ENCODE data around the gene MMP24. TPM values are rescaled to one million over a fixed set of nuclear protein-coding genes. Genes with fewer than 3 reads are reported as not detected.
"Not testable (repeated sequence)": the region's sequence is repeated elsewhere in the genome, so short reads cannot be mapped to it uniquely, and the experiment has no call there.

Gene MMP24
- under 1 TPM; 0.10 to 0.32 (median 0.24) TPM for total RNA-seq
- polyA plus RNA-seq, result under 1 TPM; 0.11 to 0.13 (median 0.12) TPM
- long read RNA-seq, donor 1, result 0 reads
- long read RNA-seq, donor 2, partial matches to known transcripts, result 48 of 138 reads
- long read RNA-seq, donor 2, other reads (novel, unspliced or antisense), result 90 of 138 reads

- intact Hi-C loops (cut with DNase I; ENCODE audit: low total_unique reads), result no loop called here
- peaks cover 0 to 15% (median 0%) of the 10 kb centered on the region in 6 donors for H3K36me3 ChIP-seq
- WGBS, 5 donors, result 1 to 7% (median 3%) methylated on average over 16 to 67 of the region's 70 CpGs
- no peak for DNase-seq
- TF ChIP-seq POLR2AphosphoS5 (IDR thresholded peaks at IDR 0.05) (no peak), CTCF (IDR thresholded peaks at IDR 0.05 in 8 of 11, conservative IDR thresholded peaks at IDR 0.05 in 3 of 11) (no peak)
- peaks cover 0 to 20% (median 2%) of the 10 kb centered on the region in 6 donors for H3K4me1 ChIP-seq
- H3K27ac ChIP-seq, result no peak within 1 kb of the TSS
- H3K4me3 ChIP-seq, result peak within 1 kb of the TSS in 4 of 8 donors; percentile 13 to 66 (median 26)
- no peaks in the 10 kb centered on the region for H3K9me3 ChIP-seq
- peaks cover 0 to 25% (median 9%) of the 10 kb centered on the region in 7 donors for H3K27me3 ChIP-seq (replicated peaks in 1 of 7)
Observed at GRCh38 chr20:35226126-35226883, at the start of gene MMP24. Gene MMP24 (plus strand): TSS chr20:35226690. CDS start chr20:35226739, 49 bp downstream.

- H3K27me3 ChIP-seq (replicated peaks in 1 of 7), result no peaks in the 10 kb centered on the region
- H3K4me3 ChIP-seq, result no peak overlapping the region
- H3K36me3 ChIP-seq, result peaks cover 0 to 26% (median 6%) of the 10 kb centered on the region in 6 donors
- no peak for TF ChIP-seq POLR2A (IDR thresholded peaks at IDR 0.05)
- no peaks in the 10 kb centered on the region for H3K9me3 ChIP-seq
- intact Hi-C loops (cut with DNase I; ENCODE audit: low total_unique reads), result no loop called here
- WGBS, 5 donors, result 86 to 92% (median 91%) methylated on average over 11 of the region's 11 CpGs
- peaks cover 0 to 5% (median 0%) of the 10 kb centered on the region in 6 donors for H3K4me1 ChIP-seq
- DNase-seq, result no peak
- H3K27ac ChIP-seq, result no peak overlapping the region
Observed at GRCh38 chr20:35179292-35180212, 46.9 kb upstream of the MMP24 start.

- TF ChIP-seq CTCF (IDR thresholded peaks at IDR 0.05 in 8 of 11, conservative IDR thresholded peaks at IDR 0.05 in 3 of 11) (no peak), POLR2AphosphoS5 (IDR thresholded peaks at IDR 0.05) (no peak), POLR2A (IDR thresholded peaks at IDR 0.05) (no peak)
- peaks cover 0 to 26% (median 6%) of the 10 kb centered on the region in 6 donors for H3K36me3 ChIP-seq
- H3K27me3 ChIP-seq (replicated peaks in 1 of 7), result no peaks in the 10 kb centered on the region
- DNase-seq, result no peak
- no peak overlapping the region for H3K27ac ChIP-seq
- intact Hi-C loops (cut with DNase I; ENCODE audit: low total_unique reads), result no loop called here
- 91 to 95% (median 91%) methylated on average over 5 of the region's 5 CpGs for WGBS, 5 donors
- H3K9me3 ChIP-seq, result no peaks in the 10 kb centered on the region
- no peak overlapping the region for H3K4me3 ChIP-seq
- H3K4me1 ChIP-seq, result no peaks in the 10 kb centered on the region
Observed at GRCh38 chr20:35180266-35180665, 46.2 kb upstream of the MMP24 start.

- no peaks in the 10 kb centered on the region for H3K9me3 ChIP-seq
- H3K27ac ChIP-seq, result no peak overlapping the region
- no peaks in the 10 kb centered on the region for H3K27me3 ChIP-seq (replicated peaks in 1 of 7)
- DNase-seq, result no peak
- no peaks in the 10 kb centered on the region for H3K4me1 ChIP-seq
- peaks cover 0 to 15% (median 2%) of the 10 kb centered on the region in 6 donors for H3K36me3 ChIP-seq
- TF ChIP-seq CTCF (IDR thresholded peaks at IDR 0.05 in 8 of 11, conservative IDR thresholded peaks at IDR 0.05 in 3 of 11) (no peak), POLR2A (IDR thresholded peaks at IDR 0.05) (no peak), POLR2AphosphoS5 (IDR thresholded peaks at IDR 0.05) (no peak)
- H3K4me3 ChIP-seq, result no peak overlapping the region
- intact Hi-C loops (cut with DNase I; ENCODE audit: low total_unique reads), result no loop called here
Observed at GRCh38 chr20:35181731-35182130, 44.8 kb upstream of the MMP24 start.

GRCh38 chr20:35186691-35187289 lies 39.7 kb upstream of the MMP24 start:
- H3K4me1 ChIP-seq; H3K27me3 ChIP-seq (replicated peaks in 1 of 7); H3K4me3 ChIP-seq; H3K9me3 ChIP-seq; DNase-seq; intact Hi-C loops (cut with DNase I; ENCODE audit: low total_unique reads); H3K27ac ChIP-seq: not testable (repeated sequence)
- WGBS, 5 donors, result 84 to 89% (median 87%) methylated on average over 10 of the region's 10 CpGs
- H3K36me3 ChIP-seq, result peaks cover 0 to 10% (median 0%) of the 10 kb centered on the region in 6 donors

Data from spleen (tissue), 13 donors.